Fibroblast of villous mesenchyme (primary cell): ENCODE results near the gene BLOC1S3. TPM values are rescaled to one million over a fixed set of nuclear protein-coding genes. Genes with fewer than 3 reads are reported as not detected.

Experiments
- DNase-seq: peaks from one replicate; pipeline ENCODE4 v3.0.0-alpha.2; 2010; ENCODE audit warnings: low read depth
- H3K4me3 ChIP-seq: 2 replicates; pipeline ENCODE4 v1.5.1; 2011; ENCODE audit warnings: low read depth, mild to moderate bottlenecking, low read length
- total RNA-seq: library from RNA; depleted of rRNA; stranded (reverse); fragments of >200 nt; gene quantifications from 2 replicates; pipeline ENCODE4 v1.2.3, GENCODE V29; 2012
- TF ChIP-seq, protein P1 (sequence below): IDR thresholded peaks from 2 replicates; pipeline ENCODE4 v1.5.1; 2012; ENCODE audit warnings: low read depth, mild to moderate bottlenecking, low read length; ENCODE audit not compliant: insufficient read depth

The BLOC1S3 gene
- total RNA-seq, 1 donor, result 4.3 TPM

DNA sequence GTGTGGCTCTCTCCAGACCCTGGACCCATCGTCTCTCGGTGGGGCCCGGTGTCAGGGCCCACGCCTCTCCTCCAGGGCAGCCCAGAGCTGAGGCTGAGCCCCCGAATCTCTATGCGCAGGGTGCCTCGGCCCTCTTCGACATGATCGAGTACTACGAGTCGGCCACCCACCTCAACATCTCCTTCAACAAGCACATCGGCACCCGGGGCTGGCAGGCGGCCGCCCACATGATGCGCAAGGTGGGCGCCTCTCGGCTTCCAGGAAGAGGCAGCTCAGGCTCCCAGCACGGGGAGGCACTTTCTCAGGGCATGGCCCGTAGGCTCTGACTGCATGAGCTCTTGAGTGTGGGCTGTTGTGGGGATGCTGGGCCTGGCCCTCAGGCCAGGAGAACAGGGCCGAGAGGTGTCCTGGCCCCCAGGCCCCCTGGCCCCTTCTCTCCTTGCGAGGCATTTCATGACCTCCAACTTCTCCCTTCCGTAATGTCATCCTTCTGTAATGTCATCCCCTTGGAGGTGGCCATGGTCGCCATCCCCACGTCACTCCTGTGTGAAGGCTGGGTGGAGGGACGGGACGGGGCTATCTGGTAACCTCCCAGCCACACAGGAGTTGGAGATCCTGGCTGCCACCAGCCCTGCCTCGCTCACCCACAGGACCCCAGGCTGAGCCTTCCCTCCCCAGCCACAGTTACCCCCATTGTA, 37.2 kb upstream of the BLOC1S3 start:
- no peak for DNase-seq
- TF ChIP-seq, protein P1, sequence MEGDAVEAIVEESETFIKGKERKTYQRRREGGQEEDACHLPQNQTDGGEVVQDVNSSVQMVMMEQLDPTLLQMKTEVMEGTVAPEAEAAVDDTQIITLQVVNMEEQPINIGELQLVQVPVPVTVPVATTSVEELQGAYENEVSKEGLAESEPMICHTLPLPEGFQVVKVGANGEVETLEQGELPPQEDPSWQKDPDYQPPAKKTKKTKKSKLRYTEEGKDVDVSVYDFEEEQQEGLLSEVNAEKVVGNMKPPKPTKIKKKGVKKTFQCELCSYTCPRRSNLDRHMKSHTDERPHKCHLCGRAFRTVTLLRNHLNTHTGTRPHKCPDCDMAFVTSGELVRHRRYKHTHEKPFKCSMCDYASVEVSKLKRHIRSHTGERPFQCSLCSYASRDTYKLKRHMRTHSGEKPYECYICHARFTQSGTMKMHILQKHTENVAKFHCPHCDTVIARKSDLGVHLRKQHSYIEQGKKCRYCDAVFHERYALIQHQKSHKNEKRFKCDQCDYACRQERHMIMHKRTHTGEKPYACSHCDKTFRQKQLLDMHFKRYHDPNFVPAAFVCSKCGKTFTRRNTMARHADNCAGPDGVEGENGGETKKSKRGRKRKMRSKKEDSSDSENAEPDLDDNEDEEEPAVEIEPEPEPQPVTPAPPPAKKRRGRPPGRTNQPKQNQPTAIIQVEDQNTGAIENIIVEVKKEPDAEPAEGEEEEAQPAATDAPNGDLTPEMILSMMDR, result no peak
- no peak overlapping the region for H3K4me3 ChIP-seq

DNA sequence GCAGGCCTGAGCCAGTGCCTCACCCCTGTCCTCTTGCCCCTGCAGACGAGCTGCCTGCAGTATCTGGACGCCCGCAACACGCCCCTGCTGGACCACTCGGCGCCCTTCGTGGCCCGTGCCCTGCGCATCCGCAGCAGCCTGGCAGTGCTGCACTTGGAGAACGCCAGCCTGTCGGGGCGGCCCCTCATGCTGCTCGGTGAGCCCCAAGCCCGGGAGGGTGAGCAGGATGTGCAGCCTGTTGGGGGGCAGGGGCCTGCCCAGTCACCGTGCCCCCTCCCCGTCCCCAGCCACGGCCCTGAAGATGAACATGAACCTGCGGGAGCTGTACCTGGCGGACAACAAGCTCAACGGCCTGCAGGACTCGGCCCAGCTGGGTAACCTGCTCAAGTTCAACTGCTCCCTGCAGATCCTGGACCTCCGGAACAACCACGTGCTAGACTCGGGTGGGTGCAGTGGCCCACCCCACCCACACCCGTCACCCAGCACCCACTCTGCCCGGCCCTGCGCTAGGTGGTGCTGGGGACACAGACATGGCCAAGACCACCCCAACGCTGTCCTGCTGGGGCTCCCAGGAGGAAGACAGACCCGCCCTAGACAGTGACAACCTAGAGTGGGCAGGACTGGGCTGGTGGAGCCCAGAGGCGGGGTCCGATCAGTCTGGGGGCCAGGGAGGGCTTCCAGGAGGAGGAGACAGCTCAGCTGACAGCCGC, 36.4 kb upstream of the BLOC1S3 start:
- no peak overlapping the region for H3K4me3 ChIP-seq
- TF ChIP-seq, protein P1, result no peak
- no peak for DNase-seq

DNA sequence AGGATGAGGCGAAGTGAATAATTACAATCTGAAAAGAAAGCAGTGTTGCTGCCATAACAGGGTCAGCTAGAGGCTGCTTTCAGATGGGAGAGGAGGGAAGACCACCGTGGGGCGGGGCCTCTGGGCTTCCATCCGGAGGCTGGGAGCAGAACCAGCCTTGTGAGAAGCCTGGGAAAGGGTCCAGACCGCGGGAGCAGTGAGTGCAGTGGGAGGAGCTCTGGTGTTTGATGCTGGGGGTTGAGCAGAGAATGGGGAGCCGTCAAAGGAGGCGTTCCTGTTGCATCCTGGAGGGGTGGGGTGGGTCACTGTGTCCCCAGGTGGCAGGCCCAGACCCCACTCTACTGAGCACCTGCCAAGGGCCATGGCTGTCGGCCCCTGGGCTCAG, 35.9 kb upstream of the BLOC1S3 start:
- no peak for DNase-seq
- no peak overlapping the region for H3K4me3 ChIP-seq
- TF ChIP-seq, protein P1, result no peak

DNA sequence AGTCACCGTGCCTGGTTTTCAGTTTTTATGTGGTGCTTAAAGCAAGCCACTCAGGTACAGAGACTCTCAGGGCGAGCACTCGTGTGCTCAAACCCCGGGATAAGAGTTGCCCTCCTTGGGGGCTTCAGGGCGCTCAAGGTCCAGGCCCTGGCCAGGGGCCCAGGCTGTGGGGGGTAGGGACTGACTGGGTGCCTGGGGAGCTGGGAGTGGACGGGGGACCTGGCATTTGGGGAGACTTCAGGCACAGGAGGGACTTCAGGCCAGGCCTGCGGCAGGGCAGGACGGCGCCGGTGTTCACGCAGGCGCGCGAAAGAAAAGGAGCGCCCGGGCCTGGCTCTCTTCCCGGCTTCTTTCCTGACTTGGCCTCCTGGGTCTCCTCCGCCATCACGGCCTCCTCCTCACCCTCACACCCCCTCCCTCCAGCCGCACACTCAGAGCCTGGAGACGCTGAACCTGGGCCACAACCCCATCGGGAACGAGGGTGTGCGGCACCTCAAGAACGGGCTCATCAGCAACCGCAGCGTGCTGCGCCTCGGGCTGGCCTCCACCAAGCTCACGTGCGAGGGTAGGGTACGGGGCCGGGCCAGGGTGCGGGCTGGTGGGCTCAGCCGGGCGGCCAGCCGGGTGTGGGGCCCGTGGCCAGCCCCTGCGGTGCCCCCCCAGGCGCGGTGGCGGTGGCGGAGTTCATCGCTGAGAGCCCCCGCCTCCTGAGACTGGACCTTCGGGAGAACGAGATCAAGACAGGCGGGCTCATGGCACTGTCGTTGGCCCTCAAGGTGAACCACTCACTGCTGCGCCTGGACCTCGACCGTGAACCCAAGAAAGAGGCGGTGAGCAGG, 33.9 kb upstream of the BLOC1S3 start:
- TF ChIP-seq, protein P1, result no peak
- DNase-seq, result no peak
- H3K4me3 ChIP-seq, result no peak overlapping the region

DNA sequence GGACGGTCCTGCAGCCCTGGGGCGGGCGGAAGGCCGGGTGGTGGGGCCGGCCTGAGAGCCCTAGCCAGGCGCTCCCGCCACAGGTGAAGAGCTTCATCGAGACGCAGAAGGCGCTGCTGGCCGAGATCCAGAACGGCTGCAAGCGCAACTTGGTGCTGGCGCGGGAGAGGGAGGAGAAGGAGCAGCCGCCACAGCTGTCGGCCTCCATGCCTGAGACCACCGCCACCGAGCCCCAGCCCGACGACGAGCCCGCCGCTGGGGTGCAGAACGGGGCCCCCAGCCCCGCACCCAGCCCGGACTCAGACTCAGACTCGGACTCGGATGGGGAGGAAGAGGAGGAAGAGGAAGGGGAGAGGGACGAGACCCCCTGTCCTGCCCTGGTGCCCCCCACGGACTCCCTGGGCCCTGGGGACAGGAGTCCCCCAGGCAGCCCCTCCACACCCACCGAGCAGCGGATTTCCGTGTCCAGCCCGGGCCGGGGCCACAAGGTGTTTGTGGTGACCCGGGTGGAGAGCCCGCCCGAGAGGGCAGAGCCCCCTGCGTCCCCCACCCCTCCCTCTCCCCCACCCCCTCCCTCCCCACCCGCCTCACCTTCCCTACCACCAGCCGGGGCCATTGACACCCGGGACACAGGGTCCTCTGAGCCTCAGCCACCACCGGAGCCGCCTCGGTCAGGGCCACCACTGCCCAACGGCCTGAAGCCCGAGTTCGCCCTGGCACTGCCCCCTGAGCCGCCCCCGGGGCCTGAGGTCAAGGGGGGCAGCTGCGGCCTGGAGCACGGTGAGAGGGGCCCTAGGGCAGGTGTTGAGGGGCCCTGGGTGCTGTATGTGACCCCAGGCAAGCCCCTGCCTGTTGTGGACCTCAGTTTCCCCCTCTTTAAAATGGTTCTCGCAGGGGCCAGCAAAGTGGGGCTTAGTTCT, 33.1 kb upstream of the BLOC1S3 start:
- TF ChIP-seq, protein P1, result no peak
- no peak overlapping the region for H3K4me3 ChIP-seq
- DNase-seq, result no peak

DNA sequence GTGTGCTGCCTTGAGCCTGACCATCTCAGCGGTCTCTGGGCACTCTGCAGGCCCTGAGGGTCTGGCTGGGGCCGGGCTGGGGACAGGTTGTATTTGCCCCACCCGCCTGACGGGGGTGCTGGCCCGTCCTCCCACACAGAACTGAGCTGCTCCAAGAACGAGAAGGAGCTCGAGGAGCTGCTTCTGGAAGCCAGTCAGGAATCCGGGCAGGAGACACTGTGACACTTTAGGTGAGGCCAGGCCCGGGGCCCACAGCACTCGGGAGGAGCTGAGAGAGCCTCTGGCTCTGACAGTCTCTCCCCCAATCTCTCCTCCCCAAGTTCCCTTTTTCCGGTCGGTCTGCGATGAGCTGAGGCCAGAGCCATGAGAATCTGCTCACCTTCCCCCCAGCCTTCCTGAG, 32.3 kb upstream of the BLOC1S3 start:
- no peak overlapping the region for H3K4me3 ChIP-seq
- no peak for DNase-seq
- TF ChIP-seq, protein P1, result no peak
